HG03097 (cell line): ENCODE measurements around the gene GPR35.

Experiments used
- ATAC-seq: cut with Tn5 transposase; IDR thresholded peaks from one replicate; pipeline ENCODE4 v1.9.1; 2021; ENCODE audit not compliant: unreplicated experiment, low FRiP score

Gene GPR35

DNA sequence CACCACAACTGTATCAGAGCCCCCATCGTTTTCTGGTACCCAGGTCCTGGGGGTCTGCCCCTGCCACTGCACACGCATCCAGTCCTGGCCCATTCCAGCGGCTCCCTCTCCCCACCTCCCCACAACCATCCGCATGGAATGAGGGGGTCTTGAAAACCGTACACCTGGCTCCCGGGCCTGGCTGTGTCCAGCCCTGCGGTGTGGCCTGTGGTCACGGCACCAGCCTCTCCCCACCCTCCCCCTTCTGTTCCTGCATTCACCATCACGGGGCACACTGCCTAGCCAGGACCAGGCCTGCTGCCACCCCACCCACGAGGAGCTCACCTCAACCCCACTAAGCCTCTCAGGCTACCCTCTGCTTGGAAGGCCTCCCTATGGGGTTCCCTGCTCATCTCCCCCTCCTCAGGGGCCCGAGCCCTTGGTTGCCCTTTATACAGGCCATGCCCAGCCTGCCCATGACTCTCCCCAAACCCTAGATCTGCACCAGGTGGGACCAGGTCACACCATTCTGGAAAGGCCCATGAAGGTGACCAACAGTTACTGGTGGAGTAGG lies 11.4 kb downstream of the GPR35 start:
- ATAC-seq: no peak

DNA sequence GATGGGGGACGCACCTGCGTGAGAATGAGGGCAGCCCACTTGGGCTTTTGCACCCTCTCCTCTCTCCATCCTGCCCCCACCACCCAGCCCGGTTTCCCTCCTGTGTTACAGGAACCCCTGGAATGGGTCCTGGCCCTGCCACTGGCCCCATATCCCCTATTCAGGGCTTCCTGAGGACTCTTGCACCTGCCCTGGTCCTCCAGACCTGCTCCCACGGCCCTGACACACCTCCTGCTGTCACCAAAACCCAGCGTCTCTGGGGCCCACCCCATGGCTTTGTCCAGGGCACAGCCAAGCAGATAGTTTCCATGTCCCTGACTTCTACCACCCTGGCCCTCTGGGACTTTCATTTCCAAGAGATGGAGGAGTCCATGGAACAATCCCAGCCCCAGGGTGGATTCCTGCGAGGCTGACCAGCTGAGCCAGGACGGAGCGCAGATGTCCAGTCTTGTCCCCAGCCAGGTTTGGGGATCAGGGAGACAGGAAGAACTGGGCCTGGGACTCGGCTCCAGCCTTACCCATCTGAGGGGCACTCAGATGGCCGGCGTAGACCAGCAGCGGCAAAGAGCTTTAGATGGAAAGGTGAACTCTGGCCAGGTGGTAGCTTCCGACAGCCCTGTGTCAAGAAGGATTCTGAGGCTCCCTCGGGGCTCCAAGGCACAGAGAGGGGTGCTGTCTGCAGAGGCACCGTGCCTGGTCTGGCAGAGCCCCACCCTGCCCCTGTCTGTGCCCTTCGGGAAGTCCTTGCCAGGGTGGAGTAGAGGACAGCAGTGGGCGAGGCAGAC lies 12.0 kb downstream of the GPR35 start:
- no peak for ATAC-seq

DNA sequence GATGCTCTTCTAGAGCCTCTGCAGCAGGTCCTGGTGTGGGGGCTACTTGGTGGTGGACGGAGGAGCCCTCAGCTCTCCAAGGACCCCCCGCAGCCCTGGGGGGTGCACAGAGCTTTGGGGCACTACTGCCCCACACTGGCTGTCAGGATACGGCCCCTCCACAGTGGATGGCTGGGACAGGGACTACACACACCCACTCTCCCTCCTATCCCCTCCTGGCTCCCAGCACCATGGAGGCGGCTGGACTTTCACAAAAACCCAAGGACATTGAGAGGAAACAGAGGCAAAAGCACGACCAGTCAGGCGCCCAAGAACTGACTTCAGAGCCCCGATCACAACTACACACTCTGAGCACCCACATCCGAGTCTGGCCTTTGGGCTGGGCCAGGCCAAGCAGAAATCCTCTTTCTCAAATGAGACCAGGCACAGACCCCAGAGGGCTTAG lies 12.6 kb downstream of the GPR35 start:
- no peak for ATAC-seq

DNA sequence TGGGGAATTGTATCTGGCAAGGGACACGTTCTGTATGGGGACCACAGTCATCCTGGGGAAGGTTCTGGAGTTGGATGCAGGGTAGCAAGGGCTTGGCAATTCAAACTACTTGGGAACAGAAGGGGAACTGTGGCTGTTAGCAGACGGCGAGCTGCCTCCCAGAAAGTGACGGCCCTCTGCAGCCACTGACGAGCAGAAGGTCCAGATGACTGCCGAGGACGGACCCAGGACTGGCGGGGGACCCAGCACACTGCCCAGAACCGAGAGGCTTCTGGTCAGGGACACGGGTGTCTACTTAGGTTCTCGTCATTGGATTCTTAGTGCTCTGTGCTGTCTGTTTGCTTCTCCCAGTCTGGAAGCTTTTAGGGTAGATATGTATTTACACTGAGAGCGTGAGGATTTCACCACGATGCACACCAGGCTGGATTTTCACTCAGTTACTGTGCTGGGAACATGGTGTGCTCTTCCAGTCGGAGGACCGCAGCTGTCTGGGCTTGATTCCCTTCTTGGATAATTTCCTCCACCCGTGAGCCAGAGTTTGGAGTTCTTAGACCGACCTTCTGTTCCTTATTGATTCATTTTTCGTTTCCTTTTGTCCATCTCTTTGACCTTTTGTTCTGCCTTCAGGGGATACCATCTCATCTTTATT lies 13.4 kb downstream of the GPR35 start:
- ATAC-seq: no peak

GRCh38 chr2:240639566-240639965 lies 14.3 kb downstream of the GPR35 start:
- no peak for ATAC-seq

DNA sequence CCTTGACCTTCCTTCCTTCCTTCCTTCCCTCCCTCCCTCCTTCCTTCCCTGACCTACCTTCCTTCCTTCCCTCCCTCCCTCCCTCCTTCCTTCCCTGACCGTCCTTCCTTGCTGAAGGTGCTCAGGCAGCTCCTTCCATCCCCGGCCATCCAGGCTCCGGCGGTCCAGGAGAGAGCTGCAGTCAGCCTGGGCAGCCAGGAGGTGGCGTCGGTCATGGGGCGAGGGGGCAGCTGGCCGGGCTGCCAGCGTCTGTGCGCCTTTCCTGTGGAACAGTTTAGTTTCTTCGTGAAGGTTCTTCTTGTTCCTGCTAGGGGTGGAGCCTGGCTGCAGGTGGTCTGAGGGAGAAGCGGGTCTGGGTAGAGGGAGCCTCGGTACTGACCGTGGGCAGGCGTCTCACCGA lies 15.7 kb downstream of the GPR35 start:
- no peak for ATAC-seq

DNA sequence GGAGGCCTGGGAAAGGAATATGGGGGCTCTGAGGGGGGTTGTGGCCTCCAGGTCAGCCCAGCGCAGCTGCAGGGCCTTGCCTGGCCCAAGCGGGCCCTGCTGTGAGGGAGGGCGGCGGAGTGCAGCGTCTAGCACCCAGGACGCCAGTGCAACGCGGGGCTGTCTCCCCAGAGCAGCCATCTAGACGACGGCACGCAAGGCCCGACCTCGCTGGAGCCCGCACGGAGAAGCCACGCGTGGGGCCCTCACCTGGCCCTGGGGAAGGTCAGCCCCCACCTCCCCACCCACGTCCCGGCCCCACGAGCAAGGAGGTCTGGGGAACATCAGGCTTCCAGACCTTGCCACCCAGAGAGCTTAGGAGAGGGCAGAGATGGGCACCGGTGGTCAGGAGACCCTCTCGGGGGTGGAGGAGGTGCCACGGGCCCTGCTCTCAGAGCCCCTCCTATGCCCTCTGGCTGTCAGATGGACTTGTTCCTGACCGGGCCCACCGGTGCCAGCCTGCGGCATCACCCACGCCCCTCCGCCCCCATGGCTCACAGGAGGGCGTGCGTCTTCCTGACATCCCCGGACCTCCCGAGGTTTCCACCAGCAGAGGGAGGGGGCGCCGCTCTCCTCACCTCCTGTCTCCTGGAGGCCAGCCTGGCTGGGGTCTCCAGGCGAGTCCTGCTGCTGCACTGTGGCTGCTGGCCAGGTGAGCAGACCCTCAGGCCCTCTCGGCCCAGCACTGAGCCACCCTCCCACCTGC lies 17.0 kb downstream of the GPR35 start:
- no peak for ATAC-seq

- ATAC-seq: no peak
These were observed 17.5 kb downstream of the GPR35 start for GRCh38 chr2:240642806-240643092.

GRCh38 chr2:240643093-240643810 lies 18.0 kb downstream of the GPR35 start:
- no peak for ATAC-seq

DNA sequence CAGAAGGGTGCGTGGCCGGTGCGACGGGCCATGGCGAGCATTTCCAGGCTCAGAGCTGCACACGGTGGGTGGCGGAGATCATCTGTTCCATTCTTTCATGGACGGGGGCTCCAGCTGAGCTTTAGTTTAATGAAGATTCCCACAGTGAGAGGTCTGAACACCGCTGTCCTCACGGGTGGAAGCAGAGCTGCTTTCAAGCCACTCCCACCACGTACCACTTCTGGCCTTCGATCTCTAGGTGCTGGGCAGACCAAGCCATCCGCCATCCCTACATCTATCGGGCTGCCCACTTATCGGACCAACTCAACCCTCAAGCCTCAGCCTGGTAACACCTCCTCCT lies 18.5 kb downstream of the GPR35 start:
- no peak for ATAC-seq

GRCh38 chr2:240644171-240644651 lies 18.9 kb downstream of the GPR35 start:
- no peak for ATAC-seq

- ATAC-seq: no peak
These were observed 19.6 kb downstream of the GPR35 start for GRCh38 chr2:240644859-240645301.

DNA sequence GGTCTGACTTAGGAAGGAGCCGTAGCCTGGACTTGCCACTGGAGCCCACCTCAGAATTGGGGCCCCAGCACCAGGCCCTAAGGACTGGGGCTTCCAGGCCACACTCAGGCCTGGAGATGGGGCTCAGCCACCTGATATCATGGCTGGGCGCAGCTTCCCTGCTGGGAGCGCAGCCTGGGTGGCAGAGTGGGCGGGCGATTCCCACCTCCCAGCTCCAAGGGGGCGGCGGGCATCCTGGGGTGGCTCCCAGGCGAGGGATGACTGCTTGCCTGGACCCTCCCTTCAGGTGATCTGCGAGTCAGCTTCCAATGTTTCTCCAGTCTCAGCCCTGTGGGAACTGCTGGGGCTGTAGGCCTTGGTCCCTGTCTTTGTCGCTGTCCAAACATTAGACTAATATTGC lies 20.1 kb downstream of the GPR35 start:
- no peak for ATAC-seq

- no peak for ATAC-seq
These were observed 20.5 kb downstream of the GPR35 start for GRCh38 chr2:240645801-240646175.

DNA sequence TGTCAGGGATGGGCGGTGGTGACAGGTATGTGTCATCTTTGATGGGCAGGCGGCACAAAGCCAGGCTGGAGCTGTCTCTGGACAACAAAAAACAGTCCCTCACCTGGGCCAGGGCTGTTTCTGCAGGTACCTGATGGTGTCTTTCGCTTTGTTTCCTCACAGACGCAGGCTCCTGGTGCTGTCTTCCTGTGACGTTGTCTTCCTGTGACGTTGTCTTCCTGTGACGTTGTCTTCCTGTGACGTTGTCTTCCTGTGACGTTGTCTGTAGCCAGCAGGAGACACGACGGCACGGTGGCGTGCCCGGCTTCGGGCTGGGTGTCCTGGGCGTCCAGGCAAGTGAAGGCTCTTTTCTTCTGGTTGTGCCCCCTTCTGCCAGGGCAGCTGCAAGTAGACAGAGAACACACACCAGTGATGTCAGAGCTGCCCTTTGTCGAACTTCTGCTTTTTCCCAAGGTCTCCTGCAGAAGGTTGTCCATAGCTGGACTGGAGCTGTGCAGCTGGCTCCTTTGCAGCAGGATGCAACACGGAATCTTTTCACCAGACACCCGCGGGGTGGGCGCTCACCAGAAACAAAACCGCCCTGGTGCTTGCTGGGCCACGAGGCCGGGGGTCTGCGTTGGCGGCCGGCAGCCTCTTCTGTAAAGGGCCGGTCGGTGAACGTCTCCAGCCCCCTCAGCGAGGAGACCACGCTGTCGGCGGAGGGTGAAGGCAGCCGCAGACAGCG lies 21.1 kb downstream of the GPR35 start:
- no peak for ATAC-seq

DNA sequence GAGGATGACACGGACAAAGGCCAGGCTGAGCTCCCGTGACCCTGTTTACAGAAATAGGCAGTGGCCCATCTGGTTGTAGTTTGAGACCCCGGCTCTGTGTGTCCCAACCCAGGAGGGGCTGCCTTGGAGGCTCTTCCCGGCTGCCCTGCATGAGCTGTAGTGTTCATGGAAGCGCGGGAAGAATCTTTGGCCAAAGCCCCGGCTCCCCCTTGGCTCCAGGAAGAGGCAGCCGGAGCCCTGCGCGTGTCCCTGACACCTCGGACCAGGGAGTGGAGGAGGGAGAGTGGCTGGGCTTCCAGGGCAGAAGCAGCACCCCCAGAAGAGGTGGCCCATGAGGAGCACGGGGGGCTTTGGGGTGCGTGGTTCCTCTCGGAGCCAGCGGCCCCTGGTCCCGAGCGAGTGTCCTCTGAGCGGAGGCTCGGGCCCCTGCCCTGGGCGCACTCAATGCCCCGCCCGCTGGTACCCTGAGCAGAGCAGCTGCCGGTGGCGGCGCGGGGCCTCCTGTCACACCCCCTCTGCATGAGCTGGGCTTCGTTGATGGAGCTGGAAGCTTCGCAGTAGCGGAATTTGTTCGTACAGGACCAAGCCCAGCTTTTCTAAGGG lies 21.7 kb downstream of the GPR35 start:
- no peak for ATAC-seq

GRCh38 chr2:240647503-240648154 lies 22.3 kb downstream of the GPR35 start:
- ATAC-seq: no peak

DNA sequence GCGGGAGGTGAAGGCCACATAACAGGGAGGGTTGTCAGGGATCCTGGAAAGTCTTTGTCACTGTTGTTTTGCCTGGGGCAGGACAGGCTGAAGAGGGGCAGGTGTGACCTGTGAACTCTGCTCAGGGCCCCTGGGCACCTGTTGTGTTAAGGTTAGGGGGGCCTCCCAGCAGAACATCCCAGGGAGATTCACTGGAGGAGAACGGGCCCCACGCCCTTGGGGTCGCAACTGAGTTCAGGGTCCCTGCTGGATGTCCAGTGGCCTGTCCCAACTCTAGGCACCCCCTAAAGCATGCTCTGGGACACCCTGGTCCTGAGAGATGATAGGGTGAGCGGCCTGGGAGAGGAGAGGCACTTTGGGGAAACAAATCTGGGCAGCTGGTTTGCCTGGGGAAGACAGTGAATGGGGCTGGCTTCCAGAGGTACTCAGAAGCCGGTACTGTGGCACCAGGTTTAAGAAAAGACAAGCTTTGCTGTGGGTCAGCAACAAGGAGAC lies 22.9 kb downstream of the GPR35 start:
- no peak for ATAC-seq

DNA sequence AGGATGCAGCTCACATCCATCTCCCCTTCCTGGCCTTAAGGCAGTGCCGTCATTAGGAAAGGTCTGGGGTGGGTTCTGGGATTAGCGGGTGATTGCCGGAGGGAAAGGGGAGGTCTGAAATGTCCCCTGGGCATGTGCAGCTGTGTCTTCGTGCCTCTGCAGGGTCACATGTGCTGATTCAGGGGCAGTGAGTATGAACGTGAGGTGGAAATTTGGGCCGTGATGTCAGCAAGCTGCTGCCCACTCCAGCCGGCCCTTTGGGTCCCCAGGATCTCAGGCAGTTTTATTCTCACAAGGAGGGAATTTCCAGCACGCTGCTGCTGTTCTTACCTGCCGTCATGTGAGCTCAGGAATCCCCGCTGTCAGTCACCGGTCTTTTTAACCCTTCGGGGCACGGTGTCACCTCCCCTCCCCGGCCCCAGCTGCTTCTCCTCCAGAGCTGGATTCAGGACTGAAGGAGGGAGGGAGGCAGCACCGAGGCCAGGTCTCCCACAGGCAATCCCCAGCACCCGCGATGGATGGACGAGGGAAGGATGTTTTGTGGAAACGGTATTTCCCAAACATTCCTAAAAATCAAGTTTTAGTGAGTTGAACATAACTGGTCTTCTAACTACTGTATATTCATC lies 23.5 kb downstream of the GPR35 start:
- no peak for ATAC-seq
